WTC11 (cell line): Measurements from ENCODE around the gene SLC38A3. TPM values are rescaled to one million over a fixed set of nuclear protein-coding genes. Genes with fewer than 3 reads are reported as not detected.

ENCODE experiments used
- ATAC-seq: fragments of 200-7000 bp; cut with Tn5 transposase; 2 replicates; pipeline ENCODE4 v1.10.0; 2021; ENCODE audit warnings: mild to moderate bottlenecking, moderate library complexity
- CTCF ChIA-PET: fragments of 300-600 bp; sonication (Branson Sonifier 250); formaldehyde crosslinking; loops from one replicate; lab custom pipeline; 2021; ENCODE audit warnings: antibody characterized with exemption; lab: Charles Lee
- POLR2A ChIA-PET: fragments of 350-600 bp; sonication (Branson Sonifier 250); formaldehyde crosslinking; loops from one replicate; lab custom pipeline; 2021; ENCODE audit warnings: antibody characterized with exemption; lab: Charles Lee
- DNase-seq: peaks from one replicate; pipeline ENCODE4 v3.0.0; 2021; ENCODE audit warnings: low spot score
- H3K27ac Mint-ChIP-seq: 2 replicates; pipeline ENCODE4 v1.8.0; 2021; ENCODE audit warnings: mixed read lengths
- H3K27me3 Mint-ChIP-seq: 2 replicates; pipeline ENCODE4 v1.8.0; 2021; ENCODE audit warnings: low read depth, mild to moderate bottlenecking, moderate library complexity, mixed read lengths
- H3K36me3 Mint-ChIP-seq: 2 replicates; pipeline ENCODE4 v1.8.0; 2021; ENCODE audit warnings: mixed read lengths
- H3K4me1 Mint-ChIP-seq: 2 replicates; pipeline ENCODE4 v1.8.0; 2022; ENCODE audit warnings: mixed read lengths
- H3K4me3 Mint-ChIP-seq: 2 replicates; pipeline ENCODE4 v1.8.0; 2021; ENCODE audit warnings: mild to moderate bottlenecking, moderate library complexity, mixed read lengths
- H3K9me3 Mint-ChIP-seq: 2 replicates; pipeline ENCODE4 v1.8.0; 2021; ENCODE audit warnings: mixed read lengths
- ELF4 ChIP-seq: sonication (generic); formaldehyde crosslinking; IDR thresholded peaks from 2 replicates; pipeline ENCODE4 v1.8.1; 2022; ENCODE audit warnings: low read depth, mild to moderate bottlenecking, moderate library complexity, missing genetic modification reagents
- ESRRA ChIP-seq: sonication (generic); formaldehyde crosslinking; IDR thresholded peaks from 2 replicates; pipeline ENCODE4 v1.8.1; 2022; ENCODE audit warnings: mild to moderate bottlenecking, missing genetic modification reagents, borderline replicate concordance
- FOXJ3 ChIP-seq: sonication (generic); formaldehyde crosslinking; IDR thresholded peaks from 2 replicates; pipeline ENCODE4 v1.9.0; 2021; ENCODE audit warnings: missing genetic modification reagents, mild to moderate bottlenecking, borderline replicate concordance
- HMGA2 ChIP-seq: fragments of 250-450 bp; sonication (Bioruptor Pico); IDR thresholded peaks from 2 replicates; pipeline ENCODE4 v1.4.0; 2021; ENCODE audit warnings: mild to moderate bottlenecking, moderate library complexity
- JAZF1 ChIP-seq: fragments of 250-450 bp; sonication (Bioruptor Pico); IDR thresholded peaks from 2 replicates; pipeline ENCODE4 v1.9.0; 2021; ENCODE audit warnings: moderate library complexity, mild to moderate bottlenecking, inconsistent platforms
- MYBL2 ChIP-seq: sonication (generic); formaldehyde crosslinking; IDR thresholded peaks from 2 replicates; pipeline ENCODE4 v1.8.1; 2023; ENCODE audit warnings: mild to moderate bottlenecking, moderate library complexity, missing genetic modification reagents
- RORB ChIP-seq: fragments of 250-450 bp; sonication (Bioruptor Pico); IDR thresholded peaks from 2 replicates; pipeline ENCODE4 v1.9.0; 2021; ENCODE audit warnings: mild to moderate bottlenecking
- SMAD4 ChIP-seq: sonication (generic); formaldehyde crosslinking; IDR thresholded peaks from 2 replicates; pipeline ENCODE4 v1.8.0; 2022; ENCODE audit warnings: mild to moderate bottlenecking, missing genetic modification reagents
- TP53 ChIP-seq: sonication (generic); formaldehyde crosslinking; IDR thresholded peaks from 2 replicates; pipeline ENCODE4 v1.8.1; 2023; ENCODE audit warnings: mild to moderate bottlenecking, missing genetic modification reagents
- ZNF232 ChIP-seq: sonication (generic); formaldehyde crosslinking; IDR thresholded peaks from 2 replicates; pipeline ENCODE4 v1.8.0; 2022; ENCODE audit warnings: mild to moderate bottlenecking, missing genetic modification reagents
- microRNA-seq: library from miRNA; unstranded; fragments of <30 nt; microRNA quantifications from one replicate; pipeline ENCODE4 v1.2.0, GENCODE V29; 2022; ENCODE audit warnings: borderline number of aligned reads
- total RNA-seq: library from RNA; stranded (reverse); gene quantifications from 3 replicates; pipeline ENCODE4 v1.2.3, GENCODE V29; 2021
- TF ChIP-seq, protein P1 (sequence below): fragments of 250-450 bp; sonication (Bioruptor Pico); IDR thresholded peaks from 2 replicates; pipeline ENCODE4 v1.9.0; 2021; ENCODE audit warnings: mild to moderate bottlenecking
- TF ChIP-seq, protein P2 (sequence below): fragments of 250-450 bp; sonication (Bioruptor Pico); IDR thresholded peaks from 2 replicates; pipeline ENCODE4 v1.9.0; 2021; ENCODE audit warnings: mild to moderate bottlenecking, borderline replicate concordance
- TF ChIP-seq, protein P3 (sequence below): fragments of 250-450 bp; sonication (Bioruptor Pico); IDR thresholded peaks from 2 replicates; pipeline ENCODE4 v2.1.2; 2022; ENCODE audit warnings: mild to moderate bottlenecking, moderate library complexity
- TF ChIP-seq, protein P4 (sequence below): fragments of 250-450 bp; sonication (Bioruptor Pico); conservative IDR thresholded peaks from 2 replicates; pipeline ENCODE4 v1.9.0; 2021; ENCODE audit warnings: mild to moderate bottlenecking
- TF ChIP-seq, protein P5 (sequence below): fragments of 250-450 bp; sonication (Bioruptor Pico); IDR thresholded peaks from 2 replicates; pipeline ENCODE4 v1.9.0; 2021; ENCODE audit warnings: mild to moderate bottlenecking

Gene SLC38A3
- total RNA-seq, 1 experiment from 2014 or later = 0.90 TPM

DNA sequence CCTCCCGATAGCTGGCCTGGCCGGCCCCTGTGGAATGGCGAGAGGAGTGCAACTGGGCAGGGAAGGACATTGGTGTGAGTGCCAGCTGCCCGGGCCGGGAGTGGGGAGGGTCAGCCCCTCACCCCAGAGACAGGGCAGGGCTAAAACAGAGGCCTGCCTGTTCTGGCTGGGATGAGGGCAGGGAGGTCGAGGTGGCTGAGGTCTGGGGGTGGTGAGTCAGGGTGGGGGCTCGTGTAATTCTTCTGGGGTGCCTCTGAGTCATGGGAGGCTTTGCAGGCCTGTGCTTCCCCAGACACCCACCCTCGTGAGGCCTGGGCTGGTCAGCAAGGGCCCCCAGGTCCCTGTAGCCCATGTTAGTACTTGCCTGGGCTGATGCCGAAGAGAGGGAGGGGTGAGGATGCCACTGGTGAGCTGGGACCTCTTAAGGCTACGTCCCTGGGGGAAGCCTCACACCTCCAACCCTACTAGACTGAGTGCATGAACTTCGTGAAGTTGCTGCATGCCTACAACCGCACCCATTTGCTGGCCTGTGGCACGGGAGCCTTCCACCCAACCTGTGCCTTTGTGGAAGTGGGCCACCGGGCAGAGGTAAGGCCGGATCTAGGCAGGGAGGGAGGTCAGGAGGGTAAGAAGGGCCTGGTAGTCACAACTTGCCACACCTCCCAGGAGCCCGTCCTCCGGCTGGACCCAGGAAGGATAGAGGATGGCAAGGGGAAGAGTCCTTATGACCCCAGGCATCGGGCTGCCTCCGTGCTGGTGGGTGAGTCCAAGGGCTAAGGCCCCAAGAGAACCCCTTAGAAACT is 65.6 kb downstream of the SLC38A3 start:
- ChIA-PET CTCF (interaction anchor here (1.9 to 12.5 kb wide), 4 partner anchors 11 to 77 kb away, joined by 8 to 145 read pairs (median 48); partner anchors contain the start of gene GNAT1), POLR2A (interaction anchor here (0.9 kb wide), 1 partner anchor 10 kb away, joined by 3 read pairs; no protein-coding TSS in a partner anchor)
- no peak overlapping the region for H3K27ac Mint-ChIP-seq

More for the DNA sequence above, 65.6 kb downstream of the SLC38A3 start:
- Mint-ChIP-seq H3K36me3 (no peaks in the 10 kb centered on the region), H3K27me3 (peaks cover 28% of the 10 kb centered on the region), H3K4me1 (peaks cover 52% of the 10 kb centered on the region), H3K4me3 (no peak overlapping the region), H3K9me3 (no peaks in the 10 kb centered on the region)
- TF ChIP-seq TP53 (CRISPR knock-in tag) (no peak), ELF4 (no peak), SMAD4 (CRISPR knock-in tag) (no peak), ESRRA (no peak), FOXJ3 (no peak), RORB (no peak), HMGA2 (no peak), MYBL2 (CRISPR knock-in tag) (no peak), ZNF232 (CRISPR knock-in tag) (no peak), JAZF1 (CRISPR knock-in tag) (no peak)
- TF ChIP-seq, protein P1, sequence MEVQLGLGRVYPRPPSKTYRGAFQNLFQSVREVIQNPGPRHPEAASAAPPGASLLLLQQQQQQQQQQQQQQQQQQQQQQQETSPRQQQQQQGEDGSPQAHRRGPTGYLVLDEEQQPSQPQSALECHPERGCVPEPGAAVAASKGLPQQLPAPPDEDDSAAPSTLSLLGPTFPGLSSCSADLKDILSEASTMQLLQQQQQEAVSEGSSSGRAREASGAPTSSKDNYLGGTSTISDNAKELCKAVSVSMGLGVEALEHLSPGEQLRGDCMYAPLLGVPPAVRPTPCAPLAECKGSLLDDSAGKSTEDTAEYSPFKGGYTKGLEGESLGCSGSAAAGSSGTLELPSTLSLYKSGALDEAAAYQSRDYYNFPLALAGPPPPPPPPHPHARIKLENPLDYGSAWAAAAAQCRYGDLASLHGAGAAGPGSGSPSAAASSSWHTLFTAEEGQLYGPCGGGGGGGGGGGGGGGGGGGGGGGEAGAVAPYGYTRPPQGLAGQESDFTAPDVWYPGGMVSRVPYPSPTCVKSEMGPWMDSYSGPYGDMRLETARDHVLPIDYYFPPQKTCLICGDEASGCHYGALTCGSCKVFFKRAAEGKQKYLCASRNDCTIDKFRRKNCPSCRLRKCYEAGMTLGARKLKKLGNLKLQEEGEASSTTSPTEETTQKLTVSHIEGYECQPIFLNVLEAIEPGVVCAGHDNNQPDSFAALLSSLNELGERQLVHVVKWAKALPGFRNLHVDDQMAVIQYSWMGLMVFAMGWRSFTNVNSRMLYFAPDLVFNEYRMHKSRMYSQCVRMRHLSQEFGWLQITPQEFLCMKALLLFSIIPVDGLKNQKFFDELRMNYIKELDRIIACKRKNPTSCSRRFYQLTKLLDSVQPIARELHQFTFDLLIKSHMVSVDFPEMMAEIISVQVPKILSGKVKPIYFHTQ (CRISPR knock-in tag) = no peak
- TF ChIP-seq, protein P2, sequence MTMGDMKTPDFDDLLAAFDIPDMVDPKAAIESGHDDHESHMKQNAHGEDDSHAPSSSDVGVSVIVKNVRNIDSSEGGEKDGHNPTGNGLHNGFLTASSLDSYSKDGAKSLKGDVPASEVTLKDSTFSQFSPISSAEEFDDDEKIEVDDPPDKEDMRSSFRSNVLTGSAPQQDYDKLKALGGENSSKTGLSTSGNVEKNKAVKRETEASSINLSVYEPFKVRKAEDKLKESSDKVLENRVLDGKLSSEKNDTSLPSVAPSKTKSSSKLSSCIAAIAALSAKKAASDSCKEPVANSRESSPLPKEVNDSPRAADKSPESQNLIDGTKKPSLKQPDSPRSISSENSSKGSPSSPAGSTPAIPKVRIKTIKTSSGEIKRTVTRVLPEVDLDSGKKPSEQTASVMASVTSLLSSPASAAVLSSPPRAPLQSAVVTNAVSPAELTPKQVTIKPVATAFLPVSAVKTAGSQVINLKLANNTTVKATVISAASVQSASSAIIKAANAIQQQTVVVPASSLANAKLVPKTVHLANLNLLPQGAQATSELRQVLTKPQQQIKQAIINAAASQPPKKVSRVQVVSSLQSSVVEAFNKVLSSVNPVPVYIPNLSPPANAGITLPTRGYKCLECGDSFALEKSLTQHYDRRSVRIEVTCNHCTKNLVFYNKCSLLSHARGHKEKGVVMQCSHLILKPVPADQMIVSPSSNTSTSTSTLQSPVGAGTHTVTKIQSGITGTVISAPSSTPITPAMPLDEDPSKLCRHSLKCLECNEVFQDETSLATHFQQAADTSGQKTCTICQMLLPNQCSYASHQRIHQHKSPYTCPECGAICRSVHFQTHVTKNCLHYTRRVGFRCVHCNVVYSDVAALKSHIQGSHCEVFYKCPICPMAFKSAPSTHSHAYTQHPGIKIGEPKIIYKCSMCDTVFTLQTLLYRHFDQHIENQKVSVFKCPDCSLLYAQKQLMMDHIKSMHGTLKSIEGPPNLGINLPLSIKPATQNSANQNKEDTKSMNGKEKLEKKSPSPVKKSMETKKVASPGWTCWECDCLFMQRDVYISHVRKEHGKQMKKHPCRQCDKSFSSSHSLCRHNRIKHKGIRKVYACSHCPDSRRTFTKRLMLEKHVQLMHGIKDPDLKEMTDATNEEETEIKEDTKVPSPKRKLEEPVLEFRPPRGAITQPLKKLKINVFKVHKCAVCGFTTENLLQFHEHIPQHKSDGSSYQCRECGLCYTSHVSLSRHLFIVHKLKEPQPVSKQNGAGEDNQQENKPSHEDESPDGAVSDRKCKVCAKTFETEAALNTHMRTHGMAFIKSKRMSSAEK = no peak
- TF ChIP-seq, protein P3, sequence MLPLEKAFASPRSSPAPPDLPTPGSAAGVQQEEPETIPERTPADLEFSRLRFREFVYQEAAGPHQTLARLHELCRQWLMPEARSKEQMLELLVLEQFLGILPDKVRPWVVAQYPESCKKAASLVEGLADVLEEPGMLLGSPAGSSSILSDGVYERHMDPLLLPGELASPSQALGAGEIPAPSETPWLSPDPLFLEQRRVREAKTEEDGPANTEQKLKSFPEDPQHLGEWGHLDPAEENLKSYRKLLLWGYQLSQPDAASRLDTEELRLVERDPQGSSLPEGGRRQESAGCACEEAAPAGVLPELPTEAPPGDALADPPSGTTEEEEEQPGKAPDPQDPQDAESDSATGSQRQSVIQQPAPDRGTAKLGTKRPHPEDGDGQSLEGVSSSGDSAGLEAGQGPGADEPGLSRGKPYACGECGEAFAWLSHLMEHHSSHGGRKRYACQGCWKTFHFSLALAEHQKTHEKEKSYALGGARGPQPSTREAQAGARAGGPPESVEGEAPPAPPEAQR (CRISPR knock-in tag) = no peak
- TF ChIP-seq, protein P4, sequence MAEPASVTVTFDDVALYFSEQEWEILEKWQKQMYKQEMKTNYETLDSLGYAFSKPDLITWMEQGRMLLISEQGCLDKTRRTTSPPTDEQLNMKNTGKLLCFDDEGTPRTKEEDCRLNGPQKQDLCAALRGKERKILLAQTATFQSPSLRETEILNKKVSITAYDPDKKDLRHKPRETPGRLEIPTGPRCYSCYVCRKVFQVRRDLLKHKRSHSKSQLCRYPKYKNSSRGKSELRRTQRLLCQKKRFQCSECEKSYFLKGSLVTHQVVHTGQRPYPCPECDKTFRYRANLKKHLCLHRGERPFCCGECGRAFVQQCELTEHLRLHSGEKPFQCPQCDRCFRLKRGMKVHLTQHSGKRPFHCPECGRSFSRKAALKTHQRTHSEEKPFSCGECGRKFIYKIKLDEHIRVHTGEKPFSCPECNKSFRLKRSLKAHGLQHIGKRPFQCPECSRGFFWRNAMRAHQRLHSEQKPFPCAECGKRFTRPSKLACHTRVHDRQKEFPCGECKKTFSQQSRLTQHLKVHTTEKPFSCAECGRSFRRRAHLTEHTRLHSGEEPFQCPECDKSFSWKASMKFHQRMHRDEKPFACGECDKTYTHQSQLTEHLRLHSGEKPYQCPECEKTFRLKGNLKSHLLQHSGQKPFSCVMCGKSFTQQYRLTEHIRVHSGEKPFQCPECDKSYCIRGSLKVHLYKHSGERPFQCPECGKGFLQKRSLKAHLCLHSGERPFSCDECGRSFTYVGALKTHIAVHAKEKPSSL (CRISPR knock-in tag) = no peak
- TF ChIP-seq, protein P5, sequence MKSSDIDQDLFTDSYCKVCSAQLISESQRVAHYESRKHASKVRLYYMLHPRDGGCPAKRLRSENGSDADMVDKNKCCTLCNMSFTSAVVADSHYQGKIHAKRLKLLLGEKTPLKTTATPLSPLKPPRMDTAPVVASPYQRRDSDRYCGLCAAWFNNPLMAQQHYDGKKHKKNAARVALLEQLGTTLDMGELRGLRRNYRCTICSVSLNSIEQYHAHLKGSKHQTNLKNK (CRISPR knock-in tag) = no peak
- ATAC-seq (no peak), DNase-seq (no peak)

Small RNAs within 50 kb of the gene (microRNA-seq; reads per million reads assigned to microRNA genes)
- gene MIR566 = not detected
- gene MIR5787 = not detected

Other genes starting within 250 kb of the SLC38A3 start
- gene RBM5, start 116.4 kb upstream of the SLC38A3 start, total RNA-seq = 88.0 to 92.3 TPM (median 92.1 TPM) in 3 replicates
- 49.0 to 52.0 TPM (median 52.0 TPM) in 3 replicates for gene SEMA3F, start 49.9 kb upstream of the SLC38A3 start, total RNA-seq
- 0.13 to 0.39 TPM (median 0.14 TPM) in 3 replicates for gene GNAT1, start 13.7 kb upstream of the SLC38A3 start, total RNA-seq
- 181 to 185 TPM (median 185 TPM) in 3 replicates for gene GNAI2, start 30.9 kb downstream of the SLC38A3 start, total RNA-seq
- 7.3 to 9.0 TPM (median 8.7 TPM) in 3 replicates for gene SEMA3B, start 63.9 kb downstream of the SLC38A3 start, total RNA-seq
- gene LSMEM2, start 73.8 kb downstream of the SLC38A3 start, total RNA-seq = 0.41 to 0.60 TPM (median 0.57 TPM) in 3 replicates
- 63.2 to 92.0 TPM (median 75.6 TPM) in 3 replicates for gene IFRD2, start 87.2 kb downstream of the SLC38A3 start, total RNA-seq
- 2.9 to 3.8 TPM (median 3.2 TPM) in 3 replicates for gene HYAL3, start 94.1 kb downstream of the SLC38A3 start, total RNA-seq
- gene NAA80, start 94.1 kb downstream of the SLC38A3 start, total RNA-seq = 13.7 to 17.3 TPM (median 13.7 TPM) in 3 replicates
- gene HYAL1, start 98.3 kb downstream of the SLC38A3 start, total RNA-seq = 3.4 to 3.8 TPM (median 3.5 TPM) in 3 replicates
- 58.0 to 65.6 TPM (median 62.9 TPM) in 3 replicates for gene HYAL2, start 117.5 kb downstream of the SLC38A3 start, total RNA-seq
- 34.7 to 41.1 TPM (median 38.0 TPM) in 3 replicates for gene TUSC2, start 123.0 kb downstream of the SLC38A3 start, total RNA-seq
- 13.2 to 14.5 TPM (median 14.5 TPM) in 3 replicates for gene RASSF1, start 135.6 kb downstream of the SLC38A3 start, total RNA-seq
- 0.46 to 0.80 TPM (median 0.74 TPM) in 3 replicates for gene ZMYND10, start 140.5 kb downstream of the SLC38A3 start, total RNA-seq
- 20.6 to 26.6 TPM (median 23.9 TPM) in 3 replicates for gene NPRL2, start 145.5 kb downstream of the SLC38A3 start, total RNA-seq
- gene CYB561D2, start 145.6 kb downstream of the SLC38A3 start, total RNA-seq = 9.8 to 12.0 TPM (median 11.3 TPM) in 3 replicates
- gene TMEM115, start 154.2 kb downstream of the SLC38A3 start, total RNA-seq = 26.7 to 30.0 TPM (median 28.4 TPM) in 3 replicates